HG03025 (cell line): ENCODE measurements around the gene AXIN2.

Experiments
- ATAC-seq: cut with Tn5 transposase; IDR thresholded peaks from one replicate; pipeline ENCODE4 v1.9.1; 2021; ENCODE audit warnings: mild to moderate bottlenecking, moderate library complexity; ENCODE audit not compliant: unreplicated experiment, low FRiP score

AXIN2 gene

DNA sequence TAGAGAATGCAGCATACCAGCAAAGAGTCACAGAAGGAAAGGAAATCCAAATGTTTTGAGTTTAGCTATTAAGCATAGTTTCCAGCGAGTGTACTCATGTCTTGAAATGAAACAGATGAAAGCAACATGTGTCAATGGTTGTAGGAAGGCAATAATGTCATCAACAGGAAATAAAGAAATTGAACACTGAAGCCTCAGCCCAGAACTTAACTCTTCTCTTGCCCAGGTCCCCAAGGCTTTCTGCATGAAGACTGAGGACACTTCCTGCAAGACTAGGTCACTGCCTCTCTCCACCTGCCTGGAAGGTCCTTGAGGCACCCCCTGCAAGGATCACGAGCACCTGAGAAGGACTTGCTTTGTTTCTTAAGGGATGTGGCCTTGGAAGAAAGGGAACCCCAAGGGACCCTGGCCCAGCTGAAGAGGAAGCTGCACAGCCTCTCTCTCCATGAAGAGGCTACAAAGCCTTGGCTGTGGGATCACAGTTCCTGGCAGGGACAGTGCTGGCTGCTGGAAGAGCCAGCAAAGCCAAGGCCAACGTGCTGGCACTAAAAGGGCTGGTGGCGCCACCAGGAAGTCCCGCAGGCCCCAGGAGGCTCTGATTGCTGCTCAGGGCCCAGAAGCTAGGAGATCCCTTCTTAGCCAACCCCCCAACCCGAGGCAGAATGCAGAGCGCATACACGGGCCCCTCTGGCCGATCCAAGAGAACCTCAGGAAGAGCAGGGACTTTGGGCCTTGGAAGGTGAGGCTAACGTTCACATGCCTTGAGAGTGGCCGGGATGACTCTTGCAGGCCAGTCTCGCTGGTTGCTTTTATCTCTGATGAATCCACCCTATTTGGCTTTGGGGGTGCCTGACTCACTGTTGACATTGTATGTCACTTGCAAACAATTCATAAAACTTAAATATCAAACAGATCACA lies 23.4 kb upstream of the AXIN2 start:
- ATAC-seq: no peak

GRCh38 chr17:65583921-65584603 lies 22.6 kb upstream of the AXIN2 start:
- no peak for ATAC-seq

DNA sequence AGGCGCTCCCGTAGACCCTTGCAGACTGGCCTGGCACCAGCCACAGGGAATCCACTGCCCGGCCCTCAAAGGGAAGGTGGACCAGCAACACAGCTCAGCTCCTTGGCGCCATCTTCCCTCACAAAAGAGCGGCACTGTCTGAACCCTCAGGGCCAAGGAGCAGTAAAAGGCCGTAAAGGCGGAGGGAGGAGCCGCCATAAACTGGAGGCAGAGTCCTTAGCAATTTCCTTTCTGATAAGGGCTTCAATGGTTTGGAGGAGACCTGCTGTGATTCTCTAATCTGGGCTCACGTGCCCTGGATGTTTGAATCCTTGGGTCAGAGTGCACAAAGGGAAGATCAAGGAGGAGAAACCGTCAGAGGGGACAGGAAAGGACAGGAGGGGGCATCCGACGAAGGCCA lies 15.5 kb upstream of the AXIN2 start:
- ATAC-seq: no peak

- ATAC-seq: no peak
These were observed 11.8 kb upstream of the AXIN2 start for GRCh38 chr17:65573282-65573602.

- no peak for ATAC-seq
These were observed 11.3 kb upstream of the AXIN2 start for GRCh38 chr17:65572581-65573281.

DNA sequence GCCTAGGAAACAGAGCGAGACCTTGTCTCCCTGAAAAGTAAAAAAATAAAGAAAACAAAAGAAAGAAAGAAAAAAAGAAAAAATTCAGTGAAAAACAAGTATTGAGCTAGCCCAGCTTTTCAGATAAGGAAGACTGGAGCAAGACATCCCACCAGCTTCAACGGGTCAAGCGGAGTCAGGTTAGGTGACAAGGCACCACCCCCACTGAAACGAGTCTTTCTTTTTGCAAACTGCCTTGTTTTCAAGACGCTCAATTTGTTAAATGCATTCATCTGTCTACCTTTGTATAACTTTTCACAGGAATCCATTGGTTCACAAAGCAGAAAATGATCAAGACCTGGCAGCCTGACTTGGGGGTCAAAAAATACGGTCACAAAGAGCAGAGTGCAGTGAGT lies 10.7 kb upstream of the AXIN2 start:
- ATAC-seq: no peak

GRCh38 chr17:65568918-65569317 lies 7.5 kb upstream of the AXIN2 start:
- ATAC-seq: no peak

GRCh38 chr17:65567566-65567965 lies 6.1 kb upstream of the AXIN2 start:
- no peak for ATAC-seq

DNA sequence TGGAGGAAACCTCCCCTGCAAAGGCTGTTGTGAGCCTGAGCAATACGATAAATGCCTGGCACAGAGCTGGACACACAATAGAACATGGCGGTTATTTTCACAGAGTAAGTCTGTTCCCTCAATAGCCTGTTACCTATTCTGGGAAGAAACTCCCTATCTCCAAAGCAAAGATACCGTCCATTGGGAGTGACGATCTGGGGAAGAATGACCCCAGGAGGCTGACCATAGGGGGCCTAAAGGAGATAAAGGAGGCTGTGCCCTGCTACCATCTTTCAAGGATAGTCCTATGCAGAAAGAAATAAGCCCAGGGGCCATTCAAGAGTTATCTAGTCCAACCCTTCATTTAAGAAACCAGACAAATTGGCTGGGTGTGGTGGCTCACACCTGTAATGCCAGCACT lies 4.1 kb upstream of the AXIN2 start:
- no peak for ATAC-seq

- ATAC-seq: no peak
These were observed 3.3 kb upstream of the AXIN2 start for GRCh38 chr17:65564793-65565192.

GRCh38 chr17:65562206-65562531 lies 721 bp upstream of the AXIN2 start:
- ATAC-seq: no peak

DNA sequence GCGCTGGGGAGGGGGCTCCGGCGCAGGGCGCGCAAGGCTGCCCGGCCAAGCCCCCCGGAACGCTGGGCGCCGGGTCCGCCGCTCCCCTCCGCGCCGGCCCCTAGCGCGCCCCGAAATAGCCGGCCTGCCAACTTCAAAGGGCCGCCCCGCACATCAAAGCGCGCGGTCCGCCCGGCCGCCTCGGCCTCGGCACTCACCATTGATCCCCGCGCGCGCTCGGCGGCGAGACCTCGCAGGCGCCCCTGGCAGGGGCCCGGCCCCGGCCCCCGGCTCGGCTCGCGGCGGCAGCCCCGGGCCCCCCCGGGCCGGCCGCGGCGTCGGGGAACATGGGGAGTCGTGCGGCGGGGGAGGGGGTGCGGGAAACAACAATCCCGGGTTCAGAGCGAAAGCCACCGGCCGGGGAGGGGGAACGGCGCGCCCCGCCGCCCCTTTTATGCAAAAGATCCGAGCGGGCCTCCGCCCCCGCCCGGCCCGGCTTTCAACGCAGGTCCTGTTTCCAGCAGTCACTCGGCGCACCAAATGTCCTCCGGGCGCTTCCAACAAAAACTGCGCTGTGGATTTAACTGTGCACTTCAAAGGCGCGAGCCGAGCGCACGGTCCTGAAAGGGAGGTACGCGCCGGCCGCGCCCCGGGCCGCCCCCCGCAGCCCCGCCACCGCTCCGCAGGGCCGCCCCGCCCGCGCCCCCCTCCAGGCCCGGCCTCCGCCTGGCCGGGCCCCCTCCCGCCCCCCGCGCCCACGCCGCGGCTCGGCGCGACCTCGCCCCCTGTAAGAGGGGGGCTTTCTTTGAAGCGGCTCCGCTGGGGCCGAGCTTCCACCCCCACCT lies 608 bp downstream of the AXIN2 start:
- peak; percentile 37 for ATAC-seq

- ATAC-seq: no peak
These were observed 1.4 kb downstream of the AXIN2 start for GRCh38 chr17:65559804-65560627.

- ATAC-seq: no peak
These were observed 2.0 kb downstream of the AXIN2 start for GRCh38 chr17:65559461-65559803.

- no peak for ATAC-seq
These were observed 2.6 kb downstream of the AXIN2 start for GRCh38 chr17:65558683-65559460.

DNA sequence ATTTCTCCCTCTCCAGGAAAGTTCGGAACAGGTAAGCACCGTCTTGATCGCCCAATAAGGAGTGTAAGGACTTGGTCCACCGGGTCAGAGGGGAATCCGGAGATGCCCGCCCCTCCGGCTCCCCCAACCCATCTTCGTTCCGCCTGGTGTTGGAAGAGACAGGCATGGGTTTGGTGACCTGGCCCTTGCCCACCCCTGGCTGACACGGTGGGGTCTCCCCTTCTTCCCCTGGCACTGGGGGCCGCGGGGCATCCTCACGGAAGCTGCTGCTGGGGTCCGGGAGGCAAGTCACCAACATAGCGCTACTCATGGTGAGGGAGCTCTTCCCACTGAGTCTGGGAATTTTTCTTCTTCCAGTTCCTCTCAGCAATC lies 3.2 kb downstream of the AXIN2 start:
- no peak for ATAC-seq

DNA sequence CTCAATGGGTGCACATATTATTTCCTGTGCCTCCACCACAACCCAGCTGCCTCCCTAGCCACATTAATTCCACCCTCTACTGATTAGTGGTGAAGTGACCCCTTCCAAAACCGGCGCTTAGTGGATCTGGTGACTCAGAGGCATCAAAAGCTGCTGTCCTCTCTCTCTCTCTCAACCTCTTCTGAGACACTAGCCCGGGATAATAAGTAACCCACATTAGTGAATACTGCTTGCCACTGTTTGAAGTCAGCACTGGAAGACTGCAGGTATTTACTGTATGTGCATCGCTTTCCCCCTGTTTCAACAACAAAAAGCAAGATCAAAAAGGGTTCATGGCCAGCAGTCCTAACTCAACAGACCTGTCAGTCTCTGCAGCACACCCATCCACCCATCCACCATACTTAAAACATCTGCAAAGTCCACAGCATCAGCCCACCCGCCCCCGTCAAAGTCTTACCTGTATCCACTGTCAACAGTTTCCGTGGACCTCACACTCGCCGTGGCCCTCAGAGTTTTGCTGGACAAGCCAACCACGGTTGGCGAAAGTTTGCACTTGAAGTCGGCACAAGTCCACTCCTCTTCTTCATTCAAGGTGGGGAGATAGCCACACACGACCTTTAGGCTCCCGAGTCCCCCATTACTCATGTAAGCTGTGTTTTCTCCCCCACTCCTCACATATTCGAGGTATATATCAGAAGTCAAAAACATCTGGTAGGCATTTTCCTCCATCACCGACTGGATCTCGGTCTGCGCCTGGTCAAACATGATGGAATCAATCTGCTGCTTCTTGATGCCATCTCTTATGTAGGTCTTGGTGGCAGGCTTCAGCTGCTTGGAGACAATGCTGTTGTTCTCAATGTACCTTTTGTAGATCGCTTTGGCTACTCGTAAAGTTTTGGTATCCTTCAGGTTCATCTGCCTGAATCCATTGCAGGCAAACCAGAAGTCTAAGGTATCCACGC lies 3.8 kb downstream of the AXIN2 start:
- no peak for ATAC-seq

- no peak for ATAC-seq
These were observed 4.5 kb downstream of the AXIN2 start for GRCh38 chr17:65556910-65557348.
